G401.6 (cell line): ENCODE data around the gene PAX6.

Source experiments
- FAIRE-seq: peaks from 2 replicates; lab custom pipeline; 2012; peaks lifted over from hg19 to GRCh38; lab: Jason Lieb, UNC

Gene PAX6

GRCh38 chr11:31797190-31798056, 13.7 kb downstream of the PAX6 start:
- FAIRE-seq: no peak

GRCh38 chr11:31796499-31797189, 14.5 kb downstream of the PAX6 start:
- FAIRE-seq: no peak

- FAIRE-seq: no peak
These were observed 15.2 kb downstream of the PAX6 start for GRCh38 chr11:31795706-31796498.

GRCh38 chr11:31794548-31794947, 16.6 kb downstream of the PAX6 start:
- FAIRE-seq: no peak

GRCh38 chr11:31793264-31793663, 17.9 kb downstream of the PAX6 start:
- FAIRE-seq: no peak

- no peak for FAIRE-seq
These were observed 18.7 kb downstream of the PAX6 start for GRCh38 chr11:31792456-31792855.

GRCh38 chr11:31792036-31792435, 19.1 kb downstream of the PAX6 start:
- FAIRE-seq: no peak

GRCh38 chr11:31790649-31791048, 20.5 kb downstream of the PAX6 start:
- FAIRE-seq: no peak

- no peak for FAIRE-seq
These were observed 23.0 kb downstream of the PAX6 start for GRCh38 chr11:31788085-31788484.

GRCh38 chr11:31786996-31787685, 24.0 kb downstream of the PAX6 start:
- FAIRE-seq: no peak

GRCh38 chr11:31784611-31785010, 26.5 kb downstream of the PAX6 start:
- peak; percentile 39 for FAIRE-seq

GRCh38 chr11:31783252-31783651, 27.9 kb downstream of the PAX6 start:
- no peak for FAIRE-seq

GRCh38 chr11:31782257-31782656, 28.9 kb downstream of the PAX6 start:
- no peak for FAIRE-seq

- FAIRE-seq: no peak
These were observed 30.6 kb downstream of the PAX6 start for GRCh38 chr11:31780480-31780971.

GRCh38 chr11:31780078-31780477, 31.0 kb downstream of the PAX6 start:
- FAIRE-seq: no peak

GRCh38 chr11:31779374-31779791, 31.7 kb downstream of the PAX6 start:
- no peak for FAIRE-seq

GRCh38 chr11:31772412-31772811, 38.7 kb downstream of the PAX6 start:
- FAIRE-seq: no peak

GRCh38 chr11:31770011-31770700, 41.0 kb downstream of the PAX6 start:
- no peak for FAIRE-seq

GRCh38 chr11:31768749-31769640, 42.1 kb downstream of the PAX6 start:
- no peak for FAIRE-seq

GRCh38 chr11:31767685-31768084, 43.4 kb downstream of the PAX6 start:
- no peak for FAIRE-seq
